ENCODE measurements around the gene CAD.
"Not testable (repeated sequence)": the region's sequence is repeated elsewhere in the genome, so short reads cannot be mapped to it uniquely, and the experiment has no call there.

CAD gene

DNA sequence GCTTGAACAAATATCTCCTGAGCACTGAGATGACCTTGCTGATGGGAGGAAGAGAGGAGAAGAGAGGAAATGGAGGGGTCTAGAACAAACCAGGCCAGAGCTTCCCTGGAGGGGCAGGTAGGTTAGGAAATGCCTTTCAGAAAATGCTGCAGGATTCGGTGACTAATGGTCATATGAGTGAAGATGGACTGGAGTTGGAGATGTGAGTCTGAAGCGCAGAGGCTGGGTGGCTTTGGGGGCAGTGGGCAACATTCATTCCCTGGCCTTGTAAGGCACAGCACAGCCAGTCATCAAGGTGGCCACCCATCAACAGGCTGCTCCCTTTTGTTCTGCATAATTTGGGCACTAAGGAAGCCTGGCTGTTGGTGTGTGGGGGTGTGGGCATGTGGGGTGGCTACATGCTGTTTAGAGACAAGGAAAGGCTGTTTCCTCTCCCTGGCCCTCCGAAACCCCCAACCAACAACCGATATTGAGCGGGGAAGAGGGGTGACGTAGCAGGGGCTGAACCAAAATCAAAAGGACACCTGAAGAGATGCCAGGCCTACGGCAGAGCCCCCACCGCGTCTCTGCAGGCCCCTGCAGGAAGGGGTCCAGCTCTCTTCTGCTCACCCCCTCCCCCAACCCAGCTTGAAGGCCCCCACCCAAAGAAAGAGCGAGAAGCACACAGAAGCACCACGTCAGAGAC is 44.2 kb downstream of the CAD start:
- no peak for DNase-seq

DNA sequence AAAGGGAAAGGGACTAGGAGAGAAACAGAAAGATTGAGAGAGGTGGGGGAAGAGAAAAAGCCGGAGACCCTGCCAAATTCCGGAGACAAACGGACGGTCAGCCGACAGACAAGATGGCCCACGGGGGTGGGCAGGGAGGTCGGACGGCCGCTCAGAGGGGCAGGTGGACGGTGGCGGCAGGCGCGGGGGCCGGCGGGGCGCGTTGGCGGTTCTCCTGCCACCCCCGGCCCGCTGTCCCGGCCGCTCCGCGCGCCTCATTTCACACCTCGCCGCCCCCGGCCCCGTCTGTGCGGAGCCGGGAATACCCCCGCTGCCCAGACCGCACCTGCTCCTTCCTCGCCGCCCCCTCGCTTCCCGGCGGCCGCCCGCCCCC is 44.7 kb downstream of the CAD start:
- no peak for DNase-seq

GRCh38 chr2:27262379-27263286 is 45.5 kb downstream of the CAD start, which contains the start of gene SLC30A3:
Gene SLC30A3, minus strand, starts transcription at chr2:27263047. Its CDS starts 141 bp downstream, at chr2:27262906.
- DNase-seq: peak; percentile 11

DNA sequence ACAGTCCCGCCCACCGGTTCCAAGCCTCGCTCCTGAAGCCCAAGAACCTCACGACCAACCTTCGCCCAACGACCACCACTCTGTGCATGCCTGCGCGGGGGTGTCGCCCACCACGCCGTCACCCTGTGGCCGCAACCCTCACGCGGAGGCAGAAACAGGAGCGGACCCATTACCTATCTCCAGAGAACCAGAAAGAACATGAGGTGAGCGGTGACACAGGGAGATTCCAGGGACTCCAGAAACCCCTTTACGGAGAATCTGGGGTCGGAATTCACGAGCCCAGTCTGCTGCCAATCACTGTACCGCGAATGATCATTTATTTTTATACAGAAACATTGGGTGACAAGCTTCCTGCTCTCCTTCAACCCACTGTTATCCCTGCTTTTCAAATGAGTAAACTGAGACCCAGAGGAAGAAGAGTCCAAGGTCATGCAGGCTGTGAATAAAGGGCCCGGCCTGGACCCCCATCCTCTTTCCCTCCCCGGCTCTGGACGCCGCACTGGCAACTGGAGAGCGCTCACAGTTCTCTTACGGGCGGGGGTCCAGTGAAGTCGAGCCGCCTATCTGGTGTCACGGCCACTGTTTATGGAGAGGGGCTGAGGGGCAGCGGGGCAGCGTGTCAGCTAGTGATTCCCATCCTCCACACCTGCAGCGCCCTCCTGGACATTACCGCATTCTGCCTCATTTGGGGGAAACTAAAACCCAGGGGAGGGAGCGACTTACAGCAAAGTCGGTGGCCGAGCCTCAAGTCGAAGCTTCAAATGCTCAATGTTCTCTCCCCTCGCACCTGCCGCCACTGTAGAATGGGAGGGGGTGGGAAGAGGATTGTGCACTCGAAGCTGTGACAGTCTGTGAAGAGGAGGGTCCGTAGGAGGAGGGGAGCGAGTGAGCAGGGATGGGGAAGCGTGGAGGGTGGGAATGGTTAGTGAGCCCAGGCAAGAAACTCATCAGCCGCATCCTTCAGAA is 46.4 kb downstream of the CAD start:
- DNase-seq: no peak

- no peak for DNase-seq
Measured at GRCh38 chr2:27264253-27264752, 47.1 kb downstream of the CAD start.

- DNase-seq: peak; percentile 24
Measured at GRCh38 chr2:27264753-27265535, 47.8 kb downstream of the CAD start.

DNA sequence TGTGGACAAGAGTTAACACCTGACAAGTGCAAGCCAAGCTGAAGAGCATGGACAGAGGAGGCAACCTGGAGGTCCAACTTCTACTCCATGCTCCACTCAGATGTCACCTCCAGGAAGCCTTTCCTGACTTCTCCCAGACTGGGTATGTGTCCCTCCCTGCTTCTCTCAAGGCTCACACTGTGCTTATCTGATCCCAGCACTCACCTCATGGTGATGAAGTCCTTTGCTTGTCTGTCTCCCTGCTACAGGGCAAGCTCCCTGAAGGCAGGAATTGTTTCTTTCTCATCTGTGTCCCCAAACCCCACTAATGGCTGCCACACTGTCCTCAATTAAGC is 48.3 kb downstream of the CAD start:
- no peak for DNase-seq

DNA sequence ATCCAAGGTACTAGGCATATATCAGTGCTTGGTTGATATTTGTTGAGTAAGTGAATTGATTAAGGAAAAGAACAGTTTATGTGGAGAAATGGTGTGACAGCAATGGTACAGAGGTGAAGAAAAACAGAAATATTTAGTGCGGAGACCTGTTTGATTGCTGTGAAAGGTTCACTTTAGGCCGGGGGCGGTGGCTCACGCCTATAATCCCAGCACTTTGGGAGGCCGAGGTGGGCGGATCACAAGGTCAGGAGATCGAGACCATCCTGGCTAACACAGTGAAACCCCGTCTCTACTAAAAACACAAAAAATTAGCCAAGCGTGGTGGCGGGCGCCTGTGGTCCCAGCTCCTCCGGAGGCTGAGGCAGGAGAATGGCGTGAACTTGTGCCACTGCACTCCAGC is 51.1 kb downstream of the CAD start:
- not testable (repeated sequence) for DNase-seq

GRCh38 chr2:27270131-27270530 is 53.0 kb downstream of the CAD start:
- DNase-seq: no peak

DNA sequence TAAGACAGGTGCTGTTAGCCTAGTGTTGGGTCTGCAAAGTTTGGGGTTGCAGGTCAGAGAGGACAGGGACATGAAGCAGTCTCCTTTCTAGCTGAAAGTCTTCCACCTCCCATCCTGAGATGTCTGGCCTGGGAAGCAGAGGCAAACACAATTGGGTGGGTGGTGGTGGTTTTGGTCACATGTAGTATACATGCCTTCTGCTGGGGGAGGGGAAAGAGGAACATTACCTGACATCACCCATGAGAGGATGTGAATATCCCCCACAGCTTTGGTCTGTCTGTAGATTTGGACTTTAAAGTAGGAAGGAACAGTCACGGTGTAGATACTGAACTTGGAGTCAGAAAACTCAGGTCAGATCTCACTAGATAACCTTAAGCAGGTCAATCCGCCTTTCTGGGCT is 53.5 kb downstream of the CAD start:
- no peak for DNase-seq

DNA sequence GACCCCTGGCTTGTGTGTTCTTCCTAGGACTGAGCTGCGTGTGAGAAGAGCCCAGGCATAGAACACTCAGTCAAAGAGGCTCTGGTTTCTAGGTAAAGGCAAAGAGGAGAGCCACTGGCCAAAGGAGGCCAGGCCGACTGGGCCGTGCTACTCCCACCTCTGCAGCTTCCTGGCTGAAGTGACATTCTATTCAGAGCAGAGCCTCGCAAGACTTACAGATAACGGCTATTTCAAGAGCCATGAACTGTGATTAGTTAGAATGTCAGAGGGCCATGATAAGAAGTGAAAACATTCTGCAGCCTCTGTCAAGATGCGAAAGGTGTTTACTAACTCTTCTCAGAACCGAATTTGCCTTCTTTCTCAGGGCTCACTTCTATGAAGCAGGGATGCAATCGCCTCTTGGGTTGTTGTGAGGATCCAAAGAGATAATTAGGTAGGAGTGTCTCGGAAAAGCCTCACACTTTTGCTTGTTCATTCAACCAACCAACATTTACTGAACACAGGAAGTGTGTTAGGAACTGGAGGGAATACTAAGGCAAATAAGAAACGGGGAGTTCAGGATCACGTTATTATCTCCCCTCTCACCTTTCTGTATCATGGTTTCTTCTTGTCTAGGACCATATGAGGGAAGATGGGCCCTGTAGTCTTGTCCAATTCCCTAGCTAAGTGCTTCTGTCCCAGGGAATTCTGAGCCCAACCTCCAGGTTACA is 54.6 kb downstream of the CAD start:
- no peak for DNase-seq

DNA sequence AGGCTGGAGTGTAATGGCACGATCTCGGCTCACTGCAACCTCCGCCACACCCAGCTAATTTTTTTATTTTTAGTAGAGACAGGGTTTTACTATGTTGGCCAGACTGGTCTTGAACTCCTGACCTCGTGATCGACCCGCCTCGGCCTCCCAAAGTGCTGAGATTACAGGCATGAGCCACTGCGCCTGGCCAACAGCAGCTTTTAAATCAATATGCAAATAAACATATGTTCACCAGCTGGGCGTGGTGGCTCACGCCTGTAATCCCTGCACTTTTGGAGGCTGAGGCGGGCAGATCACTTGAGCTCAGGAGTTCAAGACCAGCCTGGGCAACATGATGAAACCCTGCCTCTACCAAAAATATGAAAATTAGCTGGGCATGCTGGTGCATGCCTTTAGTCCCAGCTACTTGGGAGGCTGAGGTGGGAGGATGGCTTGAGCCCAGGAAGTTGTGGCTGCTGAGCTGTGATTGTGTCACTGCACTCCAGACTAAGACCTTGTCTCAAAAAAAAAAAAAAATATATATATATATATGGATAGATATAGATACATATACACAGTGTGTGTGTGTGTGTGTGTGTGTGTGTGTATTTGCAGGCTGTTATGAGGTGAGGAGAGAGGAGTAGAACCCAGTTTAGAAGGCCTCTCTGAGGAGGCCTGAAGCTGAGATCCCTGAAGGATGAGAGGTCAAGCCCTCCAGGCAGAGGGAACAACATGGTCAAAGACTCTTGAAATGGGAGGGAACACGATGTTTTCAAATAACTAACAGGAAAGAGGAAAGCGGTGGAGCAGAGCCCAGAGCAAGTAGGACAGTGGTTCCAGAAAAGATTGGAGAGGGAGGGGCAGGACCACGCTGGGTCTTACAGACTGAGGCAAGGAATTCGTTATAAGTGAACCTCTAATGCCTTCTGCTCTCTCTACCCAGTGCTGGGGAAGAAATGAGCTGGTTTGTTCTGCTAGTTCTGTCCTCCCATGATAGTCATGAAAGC is 55.7 kb downstream of the CAD start:
- DNase-seq: not testable (repeated sequence)

- DNase-seq: no peak
Measured at GRCh38 chr2:27275211-27276150, 58.3 kb downstream of the CAD start, which contains the start of gene DNAJC5G. Gene DNAJC5G, plus strand, starts transcription at chr2:27275433. Its CDS starts 1,296 bp downstream, at chr2:27276729.

GRCh38 chr2:27278010-27278409 is 60.8 kb downstream of the CAD start:
- no peak for DNase-seq

DNA sequence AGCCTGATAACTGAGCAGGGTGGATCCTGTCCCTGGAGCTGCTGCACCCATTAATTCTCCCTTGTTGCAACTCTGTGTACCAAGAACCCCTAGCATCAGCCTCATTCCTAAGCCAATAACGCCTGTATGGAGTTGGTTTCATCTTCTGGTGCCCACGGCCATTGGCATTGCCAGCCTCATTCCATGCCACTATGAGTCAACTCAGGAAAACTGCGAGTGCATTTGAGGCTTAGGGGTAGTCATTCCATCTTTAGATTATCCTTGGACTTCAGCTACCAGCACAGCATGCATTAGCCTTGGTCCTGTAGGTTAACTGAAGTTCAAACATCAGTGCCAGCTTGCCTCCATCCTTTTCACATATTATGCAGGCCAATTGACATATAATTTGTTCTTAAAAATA is 63.7 kb downstream of the CAD start:
- no peak for DNase-seq

DNA sequence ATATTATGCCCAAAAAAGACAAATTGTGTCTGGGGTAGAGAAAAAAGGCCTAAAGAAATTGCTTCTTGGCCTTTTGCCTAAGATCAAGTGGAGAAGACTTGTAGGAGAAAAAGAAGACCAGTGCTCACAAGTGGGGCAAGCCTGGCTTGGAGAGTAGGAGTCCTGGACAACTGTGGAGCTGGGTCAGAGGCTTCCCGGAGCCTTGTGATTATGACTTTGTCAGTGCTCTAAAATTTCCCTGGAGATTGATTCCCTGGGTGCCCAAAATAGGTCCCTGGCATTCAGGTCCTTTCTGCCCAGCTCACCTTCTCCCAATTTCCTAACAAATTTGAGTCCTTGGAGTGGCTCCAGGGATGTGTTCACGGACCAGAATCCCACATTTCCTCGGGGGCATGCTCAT is 64.3 kb downstream of the CAD start:
- DNase-seq: no peak

DNA sequence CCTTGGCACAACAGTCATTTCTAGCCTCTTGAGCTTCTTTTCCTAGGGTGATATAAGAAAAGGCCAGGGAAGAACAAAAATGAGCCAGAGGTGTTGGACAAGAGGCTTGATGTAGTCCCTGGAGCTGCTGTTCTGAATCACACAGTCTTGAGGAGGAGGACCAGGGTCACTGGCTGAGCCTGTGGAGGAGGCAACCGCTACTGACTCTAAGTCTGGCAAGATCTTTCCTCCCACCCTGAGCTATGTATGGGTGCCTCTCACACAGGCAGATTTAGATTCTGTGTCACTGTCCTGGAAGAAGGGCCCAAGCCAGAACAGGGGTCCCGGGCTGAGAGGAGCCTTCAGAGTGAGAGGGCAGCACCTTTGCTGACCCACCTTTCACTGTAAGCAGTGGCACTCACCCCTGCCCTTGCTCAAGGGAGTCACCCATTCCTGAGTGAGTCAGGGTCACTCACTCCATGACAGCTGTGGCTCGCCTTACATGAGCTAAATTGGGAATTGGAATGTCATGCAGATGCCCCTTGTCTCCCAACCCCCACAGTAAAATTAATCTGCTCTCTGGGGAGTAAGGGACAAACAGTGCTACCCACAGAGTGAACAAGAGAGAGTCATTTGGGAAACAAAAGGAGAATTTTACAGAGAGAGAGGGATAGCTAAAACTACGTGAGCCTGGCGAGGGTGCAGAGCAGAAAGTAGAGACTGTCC is 64.8 kb downstream of the CAD start, which contains the start of gene TRIM54:
TSS of gene TRIM54 (plus strand) at position 575 of the 705 bp plus-strand sequence. CDS start 303 bp downstream, outside the sequence.
- no peak for DNase-seq

GRCh38 chr2:27282892-27283291 is 65.7 kb downstream of the CAD start:
- no peak for DNase-seq

All from midbrain (tissue), 1 donor.